IPS-20b (cell line): Measurements from ENCODE around the gene IMMP2L.
"Not testable (repeated sequence)": the region's sequence is repeated elsewhere in the genome, so short reads cannot be mapped to it uniquely, and the experiment has no call there.

Experiments used
- H3K27ac ChIP-seq: one replicate; pipeline ENCODE4 v1.5.1; 2013; ENCODE audit warnings: low read length
- H3K27me3 ChIP-seq: 2 replicates; pipeline ENCODE4 v1.6.1; 2013; ENCODE audit warnings: mild to moderate bottlenecking, low read length, inconsistent platforms; ENCODE audit not compliant: insufficient read depth
- H3K36me3 ChIP-seq: 2 replicates; pipeline ENCODE4 v1.6.1; 2013; ENCODE audit warnings: low read depth, mild to moderate bottlenecking, inconsistent platforms, low read length, moderate library complexity; ENCODE audit not compliant: insufficient read depth
- H3K4me1 ChIP-seq: 2 replicates; pipeline ENCODE4 v1.6.1; 2013; ENCODE audit warnings: mild to moderate bottlenecking, control low read depth, inconsistent platforms, low read length, moderate library complexity; ENCODE audit not compliant: insufficient read depth
- H3K4me3 ChIP-seq: 2 replicates; pipeline ENCODE4 v1.5.1; 2013; ENCODE audit warnings: mild to moderate bottlenecking, low read length, inconsistent platforms
- H3K9ac ChIP-seq: 2 replicates; pipeline ENCODE4 v1.6.1; 2013; ENCODE audit warnings: low read depth, mild to moderate bottlenecking, inconsistent platforms, low read length, moderate library complexity
- H3K9me3 ChIP-seq: 2 replicates; pipeline ENCODE4 v1.6.1; 2013; ENCODE audit warnings: mild to moderate bottlenecking, low read depth, low read length, inconsistent platforms; ENCODE audit not compliant: insufficient read depth

IMMP2L gene

DNA sequence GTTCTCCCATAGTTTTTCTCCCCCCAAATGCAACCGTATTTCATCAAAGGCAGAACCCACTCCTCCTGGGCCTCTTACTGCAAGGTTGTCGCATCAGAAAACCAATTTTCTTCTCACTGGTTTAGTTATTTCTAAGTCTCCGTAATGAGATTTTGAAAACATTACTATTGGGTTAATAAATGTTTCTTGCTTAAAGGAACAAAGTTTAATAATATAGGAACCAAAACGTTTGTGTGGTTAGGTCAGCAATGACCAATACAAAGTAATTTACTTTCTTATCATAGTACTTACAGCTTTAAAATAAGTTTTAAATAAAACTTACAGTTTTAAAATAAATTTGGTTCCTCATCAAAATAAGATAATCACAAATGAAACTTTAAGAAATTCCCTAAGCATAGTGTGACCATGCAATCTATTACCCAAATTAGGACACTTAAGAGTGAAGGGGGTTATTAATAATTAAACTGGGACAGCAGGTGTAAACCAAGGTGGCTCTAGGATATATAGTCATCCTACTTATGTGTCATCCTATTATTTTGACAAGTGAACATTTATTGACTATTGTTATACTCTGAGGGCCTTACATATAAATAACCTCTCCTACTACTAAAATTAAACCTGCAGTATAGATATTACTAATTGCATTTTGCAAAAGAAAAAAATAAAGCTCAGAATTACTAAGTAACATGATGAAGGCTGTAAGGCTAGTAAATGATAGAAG is 886.7 kb downstream of the IMMP2L start:
- Histone ChIP-seq H3K9ac (no peak overlapping the region), H3K36me3 (no peaks in the 10 kb centered on the region), H3K4me3 (no peak overlapping the region), H3K4me1 (no peaks in the 10 kb centered on the region), H3K27ac (no peak overlapping the region), H3K27me3 (no peaks in the 10 kb centered on the region), H3K9me3 (peaks cover 26% of the 10 kb centered on the region)

DNA sequence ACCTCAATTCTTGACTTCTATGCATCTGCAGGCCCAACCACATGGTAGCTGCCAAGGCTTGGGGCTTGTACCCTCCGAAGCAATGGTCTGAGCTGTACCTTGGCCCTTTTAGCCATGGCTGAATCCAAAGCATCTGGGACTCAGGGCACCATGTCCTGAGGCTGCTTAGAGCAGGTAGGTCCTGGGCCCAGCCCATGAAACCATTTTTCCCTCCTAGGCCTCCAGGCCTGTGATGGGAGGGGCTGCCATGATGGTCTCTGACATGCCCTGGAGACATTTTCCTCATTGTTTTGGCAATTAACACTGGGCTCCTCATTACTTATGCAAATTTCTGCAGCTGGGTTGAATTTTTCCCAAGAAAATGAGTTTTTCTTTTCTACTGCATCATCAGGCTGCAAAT is 889.1 kb downstream of the IMMP2L start:
- no peak overlapping the region for H3K9ac ChIP-seq
- no peak overlapping the region for H3K27ac ChIP-seq
- no peak overlapping the region; the same call in 1 of the 2 replicates for H3K4me3 ChIP-seq
- peaks cover 26% of the 10 kb centered on the region for H3K9me3 ChIP-seq
- no peaks in the 10 kb centered on the region for H3K36me3 ChIP-seq
- H3K4me1 ChIP-seq = peaks cover 2% of the 10 kb centered on the region; the same call in 1 of the 2 replicates
- H3K27me3 ChIP-seq = no peaks in the 10 kb centered on the region

DNA sequence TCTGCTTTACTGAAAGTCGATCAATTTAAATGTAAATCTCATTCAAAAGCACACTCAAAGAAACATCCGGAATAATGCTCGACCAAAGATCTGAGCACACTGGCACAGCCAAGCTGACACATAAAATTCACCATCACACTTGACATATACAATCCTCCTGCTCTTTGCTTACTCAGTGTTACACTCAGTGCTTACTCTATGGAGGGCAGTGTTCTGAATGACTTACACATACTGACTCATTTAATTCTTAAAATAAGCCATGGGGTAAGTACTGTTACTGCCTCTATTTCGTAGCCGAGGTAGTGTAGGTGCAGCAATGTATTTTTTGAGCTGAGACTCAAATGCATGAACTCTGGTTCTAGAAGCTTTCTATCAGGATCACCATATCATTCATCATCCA is 892.9 kb downstream of the IMMP2L start:
- H3K4me3 ChIP-seq = no peak overlapping the region
- H3K27ac ChIP-seq = no peak overlapping the region
- no peaks in the 10 kb centered on the region for H3K27me3 ChIP-seq
- H3K9ac ChIP-seq = no peak overlapping the region
- no peaks in the 10 kb centered on the region for H3K36me3 ChIP-seq
- H3K9me3 ChIP-seq = peaks cover 26% of the 10 kb centered on the region
- peaks cover 2% of the 10 kb centered on the region; the same call in 1 of the 2 replicates for H3K4me1 ChIP-seq

- Histone ChIP-seq H3K9me3 (peaks cover 23% of the 10 kb centered on the region), H3K9ac (no peak overlapping the region), H3K36me3 (no peaks in the 10 kb centered on the region), H3K27ac (no peak overlapping the region), H3K4me1 (peaks cover 2% of the 10 kb centered on the region; the same call in 1 of the 2 replicates), H3K4me3 (no peak overlapping the region), H3K27me3 (no peaks in the 10 kb centered on the region)
Measured at GRCh38 chr7:110664803-110665202, 897.5 kb downstream of the IMMP2L start.

GRCh38 chr7:110660637-110661036 is 901.7 kb downstream of the IMMP2L start:
- not testable (repeated sequence) for H3K4me3 ChIP-seq, H3K4me1 ChIP-seq, H3K9ac ChIP-seq, H3K36me3 ChIP-seq, H3K27me3 ChIP-seq, H3K27ac ChIP-seq
- peaks cover 23% of the 10 kb centered on the region for H3K9me3 ChIP-seq

DNA sequence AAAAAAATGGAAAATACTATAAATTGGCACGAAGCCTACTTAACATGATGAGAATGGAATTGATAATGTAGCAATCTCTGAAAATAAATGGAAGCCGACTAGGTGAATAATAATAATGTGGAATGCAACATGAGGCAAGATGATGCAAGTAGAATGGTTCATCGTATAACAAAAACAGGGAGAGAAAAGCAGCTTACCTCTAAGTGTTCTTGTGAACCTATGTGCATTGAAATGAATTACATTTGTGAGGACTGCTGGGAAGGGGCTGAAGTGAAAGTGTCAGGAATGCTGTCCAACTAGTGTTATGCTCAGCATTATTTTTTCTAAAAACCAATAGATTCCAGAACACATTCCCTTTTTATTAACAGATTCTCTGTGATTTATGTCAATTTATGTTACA is 912.0 kb downstream of the IMMP2L start:
- no peak overlapping the region for H3K27ac ChIP-seq
- no peak overlapping the region for H3K9ac ChIP-seq
- peaks cover 6% of the 10 kb centered on the region; the same call in 1 of the 2 replicates for H3K4me1 ChIP-seq
- no peaks in the 10 kb centered on the region for H3K9me3 ChIP-seq
- no peak overlapping the region for H3K4me3 ChIP-seq
- H3K27me3 ChIP-seq = no peaks in the 10 kb centered on the region
- no peaks in the 10 kb centered on the region for H3K36me3 ChIP-seq

GRCh38 chr7:110647266-110647665 is 915.0 kb downstream of the IMMP2L start:
- no peak overlapping the region for H3K4me3 ChIP-seq
- H3K9ac ChIP-seq = no peak overlapping the region
- no peak overlapping the region for H3K27ac ChIP-seq
- no peaks in the 10 kb centered on the region for H3K9me3 ChIP-seq
- peaks cover 6% of the 10 kb centered on the region; the same call in 1 of the 2 replicates for H3K4me1 ChIP-seq
- no peaks in the 10 kb centered on the region for H3K36me3 ChIP-seq
- H3K27me3 ChIP-seq = no peaks in the 10 kb centered on the region

- no peaks in the 10 kb centered on the region for H3K27me3 ChIP-seq
Measured at GRCh38 chr7:110646804-110647203, 915.5 kb downstream of the IMMP2L start.

GRCh38 chr7:110645616-110646015 is 916.7 kb downstream of the IMMP2L start:
- Histone ChIP-seq H3K9me3 (no peaks in the 10 kb centered on the region), H3K4me3 (no peak overlapping the region), H3K27ac (no peak overlapping the region), H3K36me3 (no peaks in the 10 kb centered on the region), H3K4me1 (peaks cover 6% of the 10 kb centered on the region; the same call in 1 of the 2 replicates), H3K9ac (no peak overlapping the region), H3K27me3 (no peaks in the 10 kb centered on the region)

More at GRCh38 chr7:110646804-110647203, 915.5 kb downstream of the IMMP2L start:
- Histone ChIP-seq H3K9ac (no peak overlapping the region), H3K9me3 (no peaks in the 10 kb centered on the region), H3K36me3 (no peaks in the 10 kb centered on the region), H3K27ac (no peak overlapping the region), H3K4me1 (peaks cover 6% of the 10 kb centered on the region; the same call in 1 of the 2 replicates), H3K4me3 (no peak overlapping the region)

DNA sequence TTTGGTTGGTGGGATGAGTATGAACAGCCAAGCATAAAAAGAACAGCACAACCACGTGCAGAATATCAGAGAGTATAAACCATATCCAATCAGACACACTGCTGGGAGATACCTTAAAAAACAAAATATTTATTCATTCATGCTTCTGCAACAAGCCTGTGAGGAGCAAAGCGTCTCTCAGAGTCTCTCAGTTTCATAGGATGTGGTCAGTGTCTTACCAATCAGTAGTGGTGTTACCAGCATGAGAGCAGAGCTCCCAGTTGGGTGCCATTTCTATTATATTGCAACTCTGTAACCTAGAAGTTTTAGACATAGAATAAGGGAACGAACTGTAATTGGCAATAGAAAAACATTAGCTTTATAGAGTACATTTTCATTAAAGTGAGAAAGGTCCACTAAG is 917.2 kb downstream of the IMMP2L start:
- Histone ChIP-seq H3K4me1 (peaks cover 2% of the 10 kb centered on the region; the same call in 1 of the 2 replicates), H3K27ac (no peak overlapping the region), H3K9me3 (no peaks in the 10 kb centered on the region), H3K36me3 (no peaks in the 10 kb centered on the region), H3K4me3 (no peak overlapping the region), H3K27me3 (no peaks in the 10 kb centered on the region), H3K9ac (no peak overlapping the region)

GRCh38 chr7:110637252-110637651 is 925.0 kb downstream of the IMMP2L start:
- Histone ChIP-seq H3K4me1 (peaks cover 14% of the 10 kb centered on the region; the same call in 1 of the 2 replicates), H3K4me3 (no peak overlapping the region)

DNA sequence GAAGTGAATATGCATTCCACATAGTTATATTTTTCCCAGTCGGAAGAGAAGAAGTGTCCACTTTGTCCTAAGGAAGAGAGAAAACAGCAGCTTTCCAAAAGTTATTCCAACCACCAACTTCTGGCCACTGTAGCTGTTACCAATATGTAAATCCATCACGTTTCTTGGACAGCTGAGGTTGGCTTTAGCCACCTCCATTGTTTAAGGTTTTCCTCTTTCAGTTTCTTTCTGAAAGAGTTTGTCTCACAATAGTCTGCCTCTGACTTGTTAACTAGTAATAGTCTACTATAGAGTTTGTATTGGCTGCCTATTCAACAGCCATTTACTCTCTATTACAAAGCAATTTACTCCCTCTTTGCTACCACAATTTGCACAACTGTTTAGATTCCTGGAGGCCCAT is 929.0 kb downstream of the IMMP2L start:
- no peak overlapping the region for H3K27ac ChIP-seq
- no peaks in the 10 kb centered on the region for H3K27me3 ChIP-seq
- no peaks in the 10 kb centered on the region for H3K36me3 ChIP-seq
- no peak overlapping the region for H3K9ac ChIP-seq
- H3K4me3 ChIP-seq = no peak overlapping the region
- peaks cover 15% of the 10 kb centered on the region; the same call in 1 of the 2 replicates for H3K4me1 ChIP-seq
- no peaks in the 10 kb centered on the region for H3K9me3 ChIP-seq

More at GRCh38 chr7:110637252-110637651, 925.0 kb downstream of the IMMP2L start:
- H3K9ac ChIP-seq = no peak overlapping the region
- H3K36me3 ChIP-seq = no peaks in the 10 kb centered on the region
- H3K9me3 ChIP-seq = no peaks in the 10 kb centered on the region
- no peak overlapping the region for H3K27ac ChIP-seq
- H3K27me3 ChIP-seq = no peaks in the 10 kb centered on the region
